GM19452 (cell line): ENCODE measurements around the gene SLC16A1.
"Not testable (repeated sequence)": the region's sequence is repeated elsewhere in the genome, so short reads cannot be mapped to it uniquely, and the experiment has no call there.

Experiments used
- ATAC-seq: cut with Tn5 transposase; IDR thresholded peaks from one replicate; pipeline ENCODE4 v1.9.1; 2021; ENCODE audit not compliant: unreplicated experiment

SLC16A1 gene

GRCh38 chr1:112973788-112974187, 17.8 kb upstream of the SLC16A1 start:
- no peak for ATAC-seq

- ATAC-seq: no peak
These were observed 15.0 kb upstream of the SLC16A1 start for GRCh38 chr1:112971006-112971405.

GRCh38 chr1:112964347-112964746, 8.4 kb upstream of the SLC16A1 start:
- ATAC-seq: no peak

GRCh38 chr1:112961072-112961471, 5.1 kb upstream of the SLC16A1 start:
- no peak for ATAC-seq

GRCh38 chr1:112960384-112960783, 4.4 kb upstream of the SLC16A1 start:
- no peak for ATAC-seq

- ATAC-seq: not testable (repeated sequence)
These were observed 2.2 kb upstream of the SLC16A1 start for GRCh38 chr1:112958236-112958635.

- ATAC-seq: peak; percentile 47
These were observed 1.3 kb upstream of the SLC16A1 start for GRCh38 chr1:112957133-112957812.

- ATAC-seq: peak; percentile 3
These were observed 642 bp upstream of the SLC16A1 start for GRCh38 chr1:112956544-112957132.

GRCh38 chr1:112954945-112955772, 837 bp downstream of the SLC16A1 start:
- peak; percentile 16 for ATAC-seq

GRCh38 chr1:112954017-112954650, 1.9 kb downstream of the SLC16A1 start:
- no peak for ATAC-seq

GRCh38 chr1:112950426-112950825, 5.6 kb downstream of the SLC16A1 start:
- no peak for ATAC-seq

GRCh38 chr1:112946683-112947082, 9.3 kb downstream of the SLC16A1 start:
- ATAC-seq: no peak

GRCh38 chr1:112939810-112940209, 16.2 kb downstream of the SLC16A1 start:
- ATAC-seq: no peak

GRCh38 chr1:112938210-112938609, 17.8 kb downstream of the SLC16A1 start:
- no peak for ATAC-seq

- ATAC-seq: no peak
These were observed 18.5 kb downstream of the SLC16A1 start for GRCh38 chr1:112937495-112937894.

GRCh38 chr1:112937070-112937469, 18.9 kb downstream of the SLC16A1 start:
- no peak for ATAC-seq

- ATAC-seq: no peak
These were observed 20.4 kb downstream of the SLC16A1 start for GRCh38 chr1:112935461-112936111.

GRCh38 chr1:112934577-112934976, 21.4 kb downstream of the SLC16A1 start:
- no peak for ATAC-seq

- ATAC-seq: no peak
These were observed 22.0 kb downstream of the SLC16A1 start for GRCh38 chr1:112933820-112934571.

- ATAC-seq: no peak
These were observed 26.0 kb downstream of the SLC16A1 start for GRCh38 chr1:112929979-112930378.
